Right lobe of liver (tissue), 4 donors: Measurements from ENCODE around the gene ERGIC1.

ENCODE experiments used
- CTCF ChIP-seq, 4 donors: fragments of 200-600 bp in 3 of 4; fragments of 450-650 bp in 1 of 4; IDR thresholded peaks; one replicate each; pipeline versions ENCODE4 v1.5.1 to v1.8.0; 2016 to 2022; ENCODE audit warnings: antibody characterized with exemption in 4 of 4, mild to moderate bottlenecking in 2 of 4
- POLR2A ChIP-seq: fragments of 450-650 bp; IDR thresholded peaks from one replicate; pipeline ENCODE4 v1.6.1; 2017; ENCODE audit warnings: antibody characterized with exemption, mild to moderate bottlenecking
- donor health status: DM: no; HTN: no; CAD: no.
- donor health status: DM: no; HTN: no; CAD: no.
- donor health status: DM: no; HTN: yes; CAD: no.

GRCh38 chr5:172899436-172899835, 65.4 kb downstream of the ERGIC1 start:
- no peak for TF ChIP-seq CTCF (IDR thresholded peaks at IDR 0.05)
- no peak for TF ChIP-seq POLR2A
